Measurements from ENCODE around the gene RNF217.

Gene RNF217

GRCh38 chr6:124970243-124970642, 8.0 kb downstream of the RNF217 start:
- FAIRE-seq, result no peak
- no peak for DNase-seq (ENCODE audit: insufficient read length, low spot score)
- TF ChIP-seq CTCF (IDR thresholded peaks at IDR 0.05; ENCODE audit: insufficient read depth, missing control alignments), result no peak

- TF ChIP-seq CTCF (IDR thresholded peaks at IDR 0.05; ENCODE audit: insufficient read depth, missing control alignments), result no peak
- DNase-seq (ENCODE audit: insufficient read length, low spot score) (no peak), FAIRE-seq (no peak)
These were observed 8.5 kb downstream of the RNF217 start for GRCh38 chr6:124970763-124971162.

- FAIRE-seq, result no peak
These were observed 11.5 kb downstream of the RNF217 start for GRCh38 chr6:124973780-124974179.

GRCh38 chr6:124974771-124975377, 12.6 kb downstream of the RNF217 start:
- no peak for DNase-seq (ENCODE audit: insufficient read length, low spot score)
- no peak for TF ChIP-seq CTCF (IDR thresholded peaks at IDR 0.05; ENCODE audit: insufficient read depth, missing control alignments)
- FAIRE-seq, result no peak

More at GRCh38 chr6:124973780-124974179, 11.5 kb downstream of the RNF217 start:
- no peak for DNase-seq (ENCODE audit: insufficient read length, low spot score)
- no peak for TF ChIP-seq CTCF (IDR thresholded peaks at IDR 0.05; ENCODE audit: insufficient read depth, missing control alignments)

- peak; percentile 6 for FAIRE-seq
These were observed 15.1 kb downstream of the RNF217 start for GRCh38 chr6:124977067-124977908.

GRCh38 chr6:124978451-124979293, 16.4 kb downstream of the RNF217 start:
- FAIRE-seq, result no peak
- TF ChIP-seq CTCF (IDR thresholded peaks at IDR 0.05; ENCODE audit: insufficient read depth, missing control alignments), result no peak
- no peak for DNase-seq (ENCODE audit: insufficient read length, low spot score)

More at GRCh38 chr6:124977067-124977908, 15.1 kb downstream of the RNF217 start:
- TF ChIP-seq CTCF (IDR thresholded peaks at IDR 0.05; ENCODE audit: insufficient read depth, missing control alignments), result no peak
- no peak for DNase-seq (ENCODE audit: insufficient read length, low spot score)
